ENCODE measurements around the gene RAB5A. TPM values are rescaled to one million over a fixed set of nuclear protein-coding genes. Genes with fewer than 3 reads are reported as not detected.

Gene RAB5A
- total and polyA plus RNA-seq, 2 donors (not counting 3 experiments of a cell fraction or from before 2014, with no cell fraction given): 20.6 to 63.8 TPM

DNA sequence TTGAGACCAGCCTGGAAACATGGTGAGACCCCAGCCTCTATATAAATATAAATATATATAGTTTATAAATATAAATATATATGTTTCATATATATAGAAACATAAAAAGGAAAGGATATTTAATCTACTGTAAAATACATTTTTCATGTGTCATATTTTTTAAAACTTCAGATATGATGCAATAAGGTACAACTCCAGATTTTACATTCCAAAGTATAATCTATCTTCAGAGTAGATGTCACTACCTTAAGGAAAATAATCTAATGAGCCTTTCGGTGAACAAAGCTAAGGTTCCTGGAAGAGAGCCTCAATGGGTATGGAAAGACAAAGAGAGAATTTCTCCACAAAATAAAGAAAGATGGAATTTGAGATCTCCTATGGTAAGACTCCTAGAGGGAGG is 29.7 kb upstream of the RAB5A start:
- Histone ChIP-seq H2AFZ (ENCODE audit: low read depth, low read length) (no peak overlapping the region), H3K36me3 (ENCODE audit: control insufficient read depth in 2 of 2, extremely low read depth in 1 of 2, insufficient read depth in 2 of 2, low read length in 2 of 2) (no peaks in the 10 kb centered on the region), H3K4me1 (ENCODE audit: control insufficient read depth, extremely low read depth, insufficient read depth, low read length) (no peaks in the 10 kb centered on the region), H4K20me1 (replicated peaks; ENCODE audit: control insufficient read depth, extremely low read depth, insufficient read depth, low read length) (no peaks in the 10 kb centered on the region), H3K9me1 (replicated peaks; ENCODE audit: control insufficient read depth, extremely low read depth, insufficient read depth, low read length) (no peaks in the 10 kb centered on the region), H3K9ac (replicated peaks; ENCODE audit: extremely low read depth, insufficient read depth, low read length) (no peak overlapping the region), H3K4me2 (ENCODE audit: insufficient read depth, low read length) (no peak overlapping the region), H3K4me3 (replicated peaks in 1 of 3; ENCODE audit: insufficient read depth in 1 of 3, low read depth in 1 of 3, low read length in 3 of 3) (no peak overlapping the region), H3K79me2 (ENCODE audit: control insufficient read depth, insufficient read depth, low read length) (no peaks in the 10 kb centered on the region), H3K27me3 (ENCODE audit: control insufficient read depth in 2 of 2, insufficient read depth in 2 of 2, low read length in 2 of 2) (no peaks in the 10 kb centered on the region), H3K27ac (ENCODE audit: insufficient read depth, low read depth, low read length) (no peak overlapping the region), H3K9me3 (replicated peaks; ENCODE audit: control insufficient read depth, insufficient read depth, low read length) (no peaks in the 10 kb centered on the region)
- intact Hi-C loops (cut with micrococcal nuclease) (no loop called here), dilution Hi-C loops (cut with MboI; ENCODE audit: extremely low pct_ligation_motif_present, low sequenced_read_pairs) (no loop called here)
- POLR2A ChIA-PET: no interaction called here
- no peak for DNase-seq (ENCODE audit: low read depth, low spot score)
- TF ChIP-seq JUN (IDR thresholded peaks at IDR 0.05; ENCODE audit: borderline replicate concordance, insufficient read depth, insufficient read length, low read depth): no peak
- TF ChIP-seq, protein P1, sequence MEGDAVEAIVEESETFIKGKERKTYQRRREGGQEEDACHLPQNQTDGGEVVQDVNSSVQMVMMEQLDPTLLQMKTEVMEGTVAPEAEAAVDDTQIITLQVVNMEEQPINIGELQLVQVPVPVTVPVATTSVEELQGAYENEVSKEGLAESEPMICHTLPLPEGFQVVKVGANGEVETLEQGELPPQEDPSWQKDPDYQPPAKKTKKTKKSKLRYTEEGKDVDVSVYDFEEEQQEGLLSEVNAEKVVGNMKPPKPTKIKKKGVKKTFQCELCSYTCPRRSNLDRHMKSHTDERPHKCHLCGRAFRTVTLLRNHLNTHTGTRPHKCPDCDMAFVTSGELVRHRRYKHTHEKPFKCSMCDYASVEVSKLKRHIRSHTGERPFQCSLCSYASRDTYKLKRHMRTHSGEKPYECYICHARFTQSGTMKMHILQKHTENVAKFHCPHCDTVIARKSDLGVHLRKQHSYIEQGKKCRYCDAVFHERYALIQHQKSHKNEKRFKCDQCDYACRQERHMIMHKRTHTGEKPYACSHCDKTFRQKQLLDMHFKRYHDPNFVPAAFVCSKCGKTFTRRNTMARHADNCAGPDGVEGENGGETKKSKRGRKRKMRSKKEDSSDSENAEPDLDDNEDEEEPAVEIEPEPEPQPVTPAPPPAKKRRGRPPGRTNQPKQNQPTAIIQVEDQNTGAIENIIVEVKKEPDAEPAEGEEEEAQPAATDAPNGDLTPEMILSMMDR (IDR thresholded peaks at IDR 0.05; ENCODE audit: extremely low read depth in 1 of 2, insufficient read depth in 1 of 2, low read depth in 1 of 2, low read length in 2 of 2): no peak
- no peak for TF ChIP-seq POLR2AphosphoS5 (IDR thresholded peaks at IDR 0.05; ENCODE audit: insufficient read depth, low read depth, low read length)
- TF ChIP-seq FOS (IDR thresholded peaks at IDR 0.05; ENCODE audit: borderline replicate concordance, insufficient read depth, low read length): no peak
- TF ChIP-seq EZH2 (IDR thresholded peaks at IDR 0.05; ENCODE audit: borderline replicate concordance, low read depth, low read length, severe bottlenecking): no peak
- no peak for TF ChIP-seq POLR2A (IDR thresholded peaks at IDR 0.05; ENCODE audit: low read depth, low read length)
- TF ChIP-seq, protein P2, sequence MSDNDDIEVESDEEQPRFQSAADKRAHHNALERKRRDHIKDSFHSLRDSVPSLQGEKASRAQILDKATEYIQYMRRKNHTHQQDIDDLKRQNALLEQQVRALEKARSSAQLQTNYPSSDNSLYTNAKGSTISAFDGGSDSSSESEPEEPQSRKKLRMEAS (IDR thresholded peaks at IDR 0.05; ENCODE audit: insufficient read depth, insufficient read length): no peak
- no peak for TF ChIP-seq MYC (IDR thresholded peaks at IDR 0.05; ENCODE audit: low read depth, low read length)
- no peak for TF ChIP-seq GATA2 (IDR thresholded peaks at IDR 0.05; ENCODE audit: insufficient read depth, insufficient read length, low read depth, low read length)
- CTCF ChIA-PET: no interaction called here
- no peak for FAIRE-seq
- BruUV-seq (replicated peaks): no TSS peak

Measured in endothelial cell of umbilical vein (primary cell).